GM21528 (cell line): ENCODE results near the gene DNAH3.
"Not testable (repeated sequence)": the region's sequence is repeated elsewhere in the genome, so short reads cannot be mapped to it uniquely, and the experiment has no call there.

Experiments used
- ATAC-seq: cut with Tn5 transposase; IDR thresholded peaks from one replicate; pipeline ENCODE4 v1.9.1; 2021; ENCODE audit warnings: mild to moderate bottlenecking, moderate library complexity; ENCODE audit not compliant: unreplicated experiment, low FRiP score

Gene DNAH3, protein sequence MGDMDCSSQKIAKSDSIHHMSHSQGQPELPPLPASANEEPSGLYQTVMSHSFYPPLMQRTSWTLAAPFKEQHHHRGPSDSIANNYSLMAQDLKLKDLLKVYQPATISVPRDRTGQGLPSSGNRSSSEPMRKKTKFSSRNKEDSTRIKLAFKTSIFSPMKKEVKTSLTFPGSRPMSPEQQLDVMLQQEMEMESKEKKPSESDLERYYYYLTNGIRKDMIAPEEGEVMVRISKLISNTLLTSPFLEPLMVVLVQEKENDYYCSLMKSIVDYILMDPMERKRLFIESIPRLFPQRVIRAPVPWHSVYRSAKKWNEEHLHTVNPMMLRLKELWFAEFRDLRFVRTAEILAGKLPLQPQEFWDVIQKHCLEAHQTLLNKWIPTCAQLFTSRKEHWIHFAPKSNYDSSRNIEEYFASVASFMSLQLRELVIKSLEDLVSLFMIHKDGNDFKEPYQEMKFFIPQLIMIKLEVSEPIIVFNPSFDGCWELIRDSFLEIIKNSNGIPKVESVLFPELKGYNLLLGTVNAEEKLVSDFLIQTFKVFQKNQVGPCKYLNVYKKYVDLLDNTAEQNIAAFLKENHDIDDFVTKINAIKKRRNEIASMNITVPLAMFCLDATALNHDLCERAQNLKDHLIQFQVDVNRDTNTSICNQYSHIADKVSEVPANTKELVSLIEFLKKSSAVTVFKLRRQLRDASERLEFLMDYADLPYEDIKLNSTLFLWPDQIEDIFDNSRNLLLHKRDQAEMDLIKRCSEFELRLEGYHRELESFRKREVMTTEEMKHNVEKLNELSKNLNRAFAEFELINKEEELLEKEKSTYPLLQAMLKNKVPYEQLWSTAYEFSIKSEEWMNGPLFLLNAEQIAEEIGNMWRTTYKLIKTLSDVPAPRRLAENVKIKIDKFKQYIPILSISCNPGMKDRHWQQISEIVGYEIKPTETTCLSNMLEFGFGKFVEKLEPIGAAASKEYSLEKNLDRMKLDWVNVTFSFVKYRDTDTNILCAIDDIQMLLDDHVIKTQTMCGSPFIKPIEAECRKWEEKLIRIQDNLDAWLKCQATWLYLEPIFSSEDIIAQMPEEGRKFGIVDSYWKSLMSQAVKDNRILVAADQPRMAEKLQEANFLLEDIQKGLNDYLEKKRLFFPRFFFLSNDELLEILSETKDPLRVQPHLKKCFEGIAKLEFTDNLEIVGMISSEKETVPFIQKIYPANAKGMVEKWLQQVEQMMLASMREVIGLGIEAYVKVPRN (N-terminal part only)

GRCh38 chr16:21150375-21151001, at the start of gene DNAH3:
DNAH3 (minus strand) TSS chr16:21150846; CDS start chr16:21150319, 527 bp downstream.
- no peak for ATAC-seq

GRCh38 chr16:21199607-21200218, 49.1 kb upstream of the DNAH3 start:
- no peak for ATAC-seq

DNA sequence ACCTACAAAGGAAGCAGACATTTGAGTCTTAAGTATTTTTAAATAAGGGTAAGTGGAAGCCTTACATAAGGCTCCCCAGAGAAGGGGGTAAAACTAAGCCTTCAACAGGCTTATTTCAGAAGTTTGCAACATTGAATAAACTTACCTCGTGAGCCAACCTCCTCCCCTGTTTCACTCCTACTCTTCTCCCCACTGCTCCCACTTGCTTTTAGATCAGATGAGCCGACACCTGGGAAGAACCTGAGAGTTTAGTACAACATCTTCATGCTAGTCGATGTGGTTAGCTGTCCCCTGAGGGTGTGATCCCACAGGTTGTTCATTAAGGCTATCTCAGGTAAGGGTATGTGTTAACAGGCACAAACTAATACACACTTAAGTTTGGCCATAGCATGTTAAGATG, 47.0 kb upstream of the DNAH3 start:
- ATAC-seq = no peak

- no peak for ATAC-seq
These were observed 46.5 kb upstream of the DNAH3 start for GRCh38 chr16:21197112-21197511.

DNA sequence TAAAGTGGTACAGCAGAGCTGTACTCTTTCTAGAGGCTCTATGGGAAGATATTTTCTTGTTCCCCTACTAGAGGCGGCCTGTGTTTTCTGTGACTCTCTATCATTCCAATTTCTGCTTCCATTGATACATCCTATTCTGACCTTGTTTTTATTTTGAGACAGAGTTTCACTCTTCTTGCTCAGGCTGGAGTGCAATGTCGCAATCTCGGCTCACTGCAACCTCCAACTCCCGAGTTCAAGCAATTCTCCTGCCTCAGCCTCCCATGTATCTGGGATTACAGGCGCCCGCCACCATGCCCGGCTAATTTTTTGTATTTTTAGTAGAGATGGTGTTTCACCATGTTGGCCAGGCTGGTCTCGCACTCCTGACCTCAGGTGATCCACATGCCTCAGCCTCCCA, 44.7 kb upstream of the DNAH3 start:
- not testable (repeated sequence) for ATAC-seq

- ATAC-seq = no peak
These were observed 44.2 kb upstream of the DNAH3 start for GRCh38 chr16:21194771-21195301.

GRCh38 chr16:21192991-21193390, 42.3 kb upstream of the DNAH3 start:
- ATAC-seq = no peak

GRCh38 chr16:21190599-21190998, 40.0 kb upstream of the DNAH3 start:
- no peak for ATAC-seq

DNA sequence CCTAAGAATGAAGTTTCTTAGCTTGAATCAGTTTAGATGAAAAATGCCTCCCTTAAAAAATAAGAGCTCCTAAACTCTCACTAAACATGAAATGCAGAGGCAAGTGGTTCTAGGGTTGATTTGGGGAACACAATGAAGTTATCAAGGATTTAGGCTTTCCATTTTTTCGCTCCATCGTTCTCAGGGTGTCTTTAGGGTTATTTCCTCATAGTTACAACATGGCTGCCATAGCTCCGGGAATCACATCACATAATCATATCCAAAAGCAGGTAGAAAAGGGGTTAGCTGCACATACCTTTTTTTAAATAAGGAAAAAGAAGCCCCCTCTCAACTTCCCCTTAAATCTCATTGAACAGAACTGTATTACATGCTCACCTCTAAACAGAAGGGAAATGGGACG, 39.4 kb upstream of the DNAH3 start:
- ATAC-seq = no peak

DNA sequence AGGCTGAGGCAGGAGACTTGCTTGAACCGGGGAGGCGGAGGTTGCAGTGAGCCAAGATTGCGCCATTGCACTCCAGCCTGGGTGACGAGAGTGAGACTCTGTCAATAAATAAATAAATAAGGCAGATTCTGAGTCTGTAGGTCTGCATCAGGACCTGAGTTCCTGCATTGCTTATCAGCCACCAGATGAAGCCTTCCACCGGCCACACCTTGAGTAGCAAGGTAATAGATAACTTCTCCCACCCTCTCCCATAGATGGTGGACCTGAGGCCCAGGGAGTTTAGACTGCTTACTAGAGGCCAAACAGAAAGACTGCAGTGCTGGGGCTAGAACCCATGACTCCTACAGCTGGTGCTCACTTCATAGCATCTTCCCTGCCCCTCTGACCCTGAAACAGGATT, 38.7 kb upstream of the DNAH3 start:
- no peak for ATAC-seq

DNA sequence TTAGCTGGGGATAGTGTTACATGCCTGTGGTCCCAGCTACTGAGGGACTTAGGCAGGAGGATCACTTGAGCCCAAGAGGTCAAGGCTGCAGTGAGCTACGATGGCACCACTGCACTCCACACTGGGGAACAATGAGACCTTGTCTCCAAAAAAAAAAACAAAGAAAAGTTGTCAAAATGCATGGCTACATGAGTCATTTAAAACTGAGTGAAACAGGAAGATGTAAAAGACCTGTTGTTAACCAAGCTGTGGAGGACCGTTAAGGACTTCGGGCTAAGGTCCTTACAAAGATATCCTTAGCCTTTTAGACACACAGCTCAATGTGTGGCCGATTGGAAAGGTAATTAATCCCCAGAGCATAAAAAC, 35.7 kb upstream of the DNAH3 start:
- ATAC-seq = no peak

DNA sequence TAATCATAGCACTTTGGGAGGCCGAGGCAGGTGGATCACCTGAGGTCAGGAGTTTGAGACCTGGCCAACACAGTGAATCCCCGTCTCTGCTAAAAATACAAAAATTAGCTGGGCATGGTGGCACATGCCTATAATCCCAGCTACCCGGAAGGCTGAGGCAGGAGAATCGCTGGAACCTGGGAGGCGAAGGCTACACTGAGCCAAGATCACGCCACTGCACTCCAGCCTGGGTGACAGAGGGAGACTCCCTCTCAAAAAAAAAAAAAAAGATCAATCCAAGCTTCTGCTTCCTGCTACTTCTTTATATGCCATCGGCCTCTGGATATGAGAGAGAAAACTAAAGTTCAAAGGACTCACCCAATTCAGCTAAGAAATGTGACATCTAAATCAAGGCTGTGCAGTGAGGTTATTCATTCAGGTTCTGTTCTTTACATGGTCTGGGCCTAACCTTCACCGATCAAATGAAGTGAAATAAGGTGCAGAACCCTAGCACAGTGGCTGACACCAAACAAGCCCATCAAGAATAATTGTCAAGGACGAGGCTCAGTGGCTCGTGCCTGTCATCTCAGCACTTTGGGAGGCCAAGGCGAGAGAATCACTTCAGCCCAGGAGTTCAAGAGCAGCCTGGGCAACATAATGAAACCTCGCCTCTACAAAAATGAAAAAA, 35.1 kb upstream of the DNAH3 start:
- ATAC-seq = no peak

DNA sequence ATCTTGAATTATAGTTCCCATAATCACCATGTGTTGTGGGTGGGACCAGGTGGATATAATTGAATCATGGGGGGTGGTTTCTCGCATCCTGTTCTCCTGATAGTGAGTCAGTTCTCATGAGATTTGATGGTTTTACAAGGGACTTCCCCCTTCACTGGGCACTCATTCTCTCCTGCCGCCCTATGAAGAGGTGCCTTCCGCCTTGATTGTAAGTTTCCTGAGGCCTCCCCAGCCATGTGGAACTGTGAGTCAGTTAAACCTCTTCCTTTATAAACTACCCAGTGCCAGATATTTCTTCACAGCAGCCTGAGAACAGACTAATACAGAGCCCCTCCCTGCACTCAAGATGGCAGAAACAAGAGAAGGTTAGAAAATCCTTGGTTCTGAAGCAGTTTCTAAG, 34.2 kb upstream of the DNAH3 start:
- no peak for ATAC-seq

- no peak for ATAC-seq
These were observed 33.3 kb upstream of the DNAH3 start for GRCh38 chr16:21183995-21184394.

GRCh38 chr16:21179983-21180365, 29.3 kb upstream of the DNAH3 start:
- no peak for ATAC-seq

DNA sequence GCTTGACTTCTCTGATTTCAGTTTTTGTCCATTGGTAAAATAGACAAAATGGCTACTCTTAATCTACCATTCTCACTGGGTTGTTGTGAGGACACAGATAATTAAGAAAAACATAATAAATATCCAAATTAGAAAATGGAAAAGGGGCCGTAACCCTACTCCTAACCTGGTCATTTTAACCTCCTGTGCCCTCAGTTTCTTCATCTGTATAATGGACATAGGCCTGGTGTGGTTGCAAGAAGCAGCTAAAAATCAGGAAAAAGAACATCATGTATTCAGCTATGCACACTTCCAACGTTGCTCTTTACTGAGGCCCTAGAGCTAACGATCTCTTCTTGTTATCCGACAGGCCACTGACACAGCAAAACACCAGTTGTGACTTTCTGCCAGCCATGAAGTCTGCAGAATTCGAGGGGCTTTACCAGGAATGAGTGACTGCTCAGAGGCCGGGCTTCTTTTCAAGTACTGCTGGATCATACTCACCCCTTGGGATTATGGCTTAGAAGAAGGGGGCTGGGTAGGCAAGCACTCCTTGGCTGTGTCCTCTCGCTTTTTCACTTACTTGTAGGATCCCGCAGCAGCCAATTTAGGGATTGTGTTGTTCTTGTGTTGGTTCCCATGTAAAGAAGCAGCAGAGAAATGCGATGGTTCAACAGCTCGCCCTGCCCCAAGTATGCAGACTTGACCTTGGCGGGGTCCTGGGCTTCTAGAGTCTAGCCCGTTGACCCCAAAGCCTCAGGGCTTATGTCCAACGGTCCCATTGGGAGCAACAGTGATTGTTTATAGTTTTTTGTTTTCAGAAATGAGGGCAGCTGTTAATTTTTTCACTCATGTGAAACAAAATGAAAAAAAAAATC, 28.7 kb upstream of the DNAH3 start:
- ATAC-seq = no peak

DNA sequence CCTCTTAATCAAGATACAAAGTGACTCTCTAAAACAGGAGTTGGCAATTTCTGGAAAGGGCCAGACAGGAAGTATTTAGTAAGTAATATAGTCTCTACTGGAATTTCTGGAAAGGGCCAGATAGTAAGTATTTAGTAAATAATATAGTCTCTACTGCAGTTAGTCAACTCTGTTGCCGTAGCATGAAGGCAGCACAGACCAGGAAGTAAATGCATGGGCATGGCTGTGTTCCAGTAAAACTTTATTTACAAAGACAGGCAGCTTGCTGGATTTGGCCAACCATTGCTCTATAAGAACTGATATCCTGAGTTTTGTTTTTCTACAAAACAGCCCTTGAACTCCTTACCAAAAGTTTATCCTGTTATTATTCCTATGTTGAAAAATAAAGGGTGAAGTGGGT, 24.8 kb upstream of the DNAH3 start:
- no peak for ATAC-seq

DNA sequence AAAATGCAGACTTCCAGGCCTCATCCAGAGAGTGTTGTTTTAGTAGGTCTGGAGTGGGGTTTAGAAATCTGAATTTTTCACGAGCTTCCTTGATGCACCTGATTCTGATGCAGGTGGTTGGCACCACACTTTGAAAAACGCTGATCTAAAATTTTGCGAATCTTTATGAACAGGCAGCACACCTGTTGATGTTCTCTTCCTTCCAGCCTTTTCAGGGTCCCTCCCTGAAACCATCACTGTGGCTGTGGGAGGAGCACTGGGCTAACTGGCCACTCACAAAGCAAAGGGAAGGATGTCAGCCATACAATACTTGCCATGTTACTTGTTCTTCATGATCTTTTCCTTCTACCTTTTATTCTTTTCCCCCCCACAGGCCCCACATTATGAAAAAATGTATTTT, 22.0 kb upstream of the DNAH3 start:
- ATAC-seq = no peak
